H9 (cell line): ENCODE results near the gene SLC39A7. TPM values are rescaled to one million over a fixed set of nuclear protein-coding genes. Genes with fewer than 3 reads are reported as not detected.

ENCODE experiments used
- DNase-seq: peaks from one replicate; pipeline ENCODE4 v3.0.0-alpha.2; 2017
- H2AFZ ChIP-seq: one replicate; pipeline ENCODE4 v1.6.1; 2013; ENCODE audit warnings: mild to moderate bottlenecking, low read length, control low read depth, moderate library complexity
- H2AK5ac ChIP-seq: 2 replicates; pipeline ENCODE4 v1.6.1; 2013; ENCODE audit warnings: low read length, control low read depth, mixed read lengths; ENCODE audit not compliant: insufficient read length
- H2BK120ac ChIP-seq: one replicate; pipeline ENCODE4 v1.6.1; 2013; ENCODE audit warnings: low read depth, mild to moderate bottlenecking, low read length, control low read depth, inconsistent platforms; ENCODE audit not compliant: poor library complexity, severe bottlenecking
- H2BK12ac ChIP-seq: 2 replicates; pipeline ENCODE4 v1.6.1; 2013; ENCODE audit warnings: low read length, control low read depth, mixed read lengths, low read depth; ENCODE audit not compliant: insufficient read length
- H2BK15ac ChIP-seq: 2 replicates; pipeline ENCODE4 v1.6.1; 2013; ENCODE audit warnings: low read depth, low read length, control low read depth
- H2BK20ac ChIP-seq: one replicate; pipeline ENCODE4 v1.6.1; 2013; ENCODE audit warnings: low read depth, mild to moderate bottlenecking, low read length, control low read depth, inconsistent platforms; ENCODE audit not compliant: poor library complexity, severe bottlenecking
- H2BK5ac ChIP-seq: 2 replicates; pipeline ENCODE4 v1.6.1; 2013; ENCODE audit warnings: low read length, control low read depth, mixed read lengths; ENCODE audit not compliant: insufficient read length
- H3K14ac ChIP-seq: 2 replicates; pipeline ENCODE4 v1.6.1; 2013; ENCODE audit warnings: low read length, control low read depth; ENCODE audit not compliant: insufficient read depth
- H3K18ac ChIP-seq: 2 replicates; pipeline ENCODE4 v1.6.1; 2013; ENCODE audit warnings: low read depth, mild to moderate bottlenecking, mixed read lengths, low read length, control low read depth; ENCODE audit not compliant: insufficient read length
- H3K23ac ChIP-seq: 2 replicates; pipeline ENCODE4 v1.6.1; 2013; ENCODE audit warnings: low read length, control low read depth, mixed read lengths, low read depth; ENCODE audit not compliant: insufficient read length
- H3K23me2 ChIP-seq: 2 replicates; pipeline ENCODE4 v1.6.1; 2013; ENCODE audit warnings: low read depth, mild to moderate bottlenecking, mixed read lengths, low read length, control low read depth; ENCODE audit not compliant: insufficient read length, poor library complexity, severe bottlenecking
- H3K27ac ChIP-seq: 2 replicates; pipeline ENCODE4 v1.5.1; 2013; ENCODE audit warnings: low read length, control low read depth, mixed read lengths, low read depth; ENCODE audit not compliant: insufficient read length
- H3K27me3 ChIP-seq: 2 replicates; pipeline ENCODE4 v1.6.1; 2013; ENCODE audit warnings: low read length, control low read depth, inconsistent platforms; ENCODE audit not compliant: insufficient read depth
- H3K4ac ChIP-seq: 2 replicates; pipeline ENCODE4 v1.6.1; 2013; ENCODE audit warnings: low read depth, mild to moderate bottlenecking, control low read depth, inconsistent platforms, low read length, moderate library complexity
- H3K4me1 ChIP-seq: 2 replicates; pipeline ENCODE4 v1.6.1; 2013; ENCODE audit warnings: low read length, control low read depth, inconsistent platforms; ENCODE audit not compliant: insufficient read depth
- H3K4me2 ChIP-seq: 2 replicates; pipeline ENCODE4 v1.6.1; 2013; ENCODE audit warnings: low read length, control low read depth, mixed read lengths; ENCODE audit not compliant: insufficient read length, insufficient read depth
- H3K56ac ChIP-seq: 2 replicates; pipeline ENCODE4 v1.6.1; 2013; ENCODE audit warnings: low read depth, mild to moderate bottlenecking, mixed read lengths, low read length, control low read depth; ENCODE audit not compliant: insufficient read length
- H3K79me1 ChIP-seq: 2 replicates; pipeline ENCODE4 v1.6.1; 2013; ENCODE audit warnings: low read depth, mild to moderate bottlenecking, moderate library complexity, low read length, control low read depth, inconsistent platforms; ENCODE audit not compliant: insufficient read depth, poor library complexity, severe bottlenecking
- H3K79me2 ChIP-seq: 2 replicates; pipeline ENCODE4 v1.6.1; 2013; ENCODE audit warnings: low read length, control low read depth, inconsistent platforms; ENCODE audit not compliant: insufficient read depth
- H3K9ac ChIP-seq: 2 replicates; pipeline ENCODE4 v1.6.1; 2013; ENCODE audit warnings: low read length, control low read depth, mixed read lengths; ENCODE audit not compliant: insufficient read length; ENCODE audit errors: extremely low read depth
- H3K9me3 ChIP-seq: one replicate; pipeline ENCODE4 v1.6.1; 2013; ENCODE audit warnings: low read depth, low read length, inconsistent platforms; ENCODE audit not compliant: control insufficient read depth
- H3T11ph ChIP-seq: one replicate; pipeline ENCODE4 v1.6.1; 2013; ENCODE audit warnings: mild to moderate bottlenecking, low read length, control low read depth, inconsistent platforms
- H4K20me1 ChIP-seq: one replicate; pipeline ENCODE4 v1.6.1; 2013; ENCODE audit not compliant: control insufficient read depth, insufficient read length, insufficient read depth
- H4K5ac ChIP-seq: 2 replicates; pipeline ENCODE4 v1.6.1; 2013; ENCODE audit warnings: low read depth, mild to moderate bottlenecking, mixed read lengths, low read length, control low read depth; ENCODE audit not compliant: insufficient read length
- H4K8ac ChIP-seq: replicated peaks from 2 replicates; pipeline ENCODE4 v1.6.1; 2013; ENCODE audit warnings: low read length, control low read depth, mixed read lengths, low read depth; ENCODE audit not compliant: insufficient read length
- H4K91ac ChIP-seq: 2 replicates; pipeline ENCODE4 v1.6.1; 2013; ENCODE audit warnings: low read depth, mild to moderate bottlenecking, moderate library complexity, mixed read lengths, low read length, control low read depth; ENCODE audit not compliant: insufficient read length
- H3K27ac Mint-ChIP-seq, 3 experiments: 2 replicates in 2 of 3; 3 replicates in 1 of 3; pipeline ENCODE4 v1.8.0; 2020 to 2021; ENCODE audit warnings: mixed read lengths in 3 of 3, mild to moderate bottlenecking in 1 of 3, moderate library complexity in 1 of 3
- H3K27me3 Mint-ChIP-seq: 2 replicates; pipeline ENCODE4 v1.8.0; 2021; ENCODE audit warnings: low read depth, mild to moderate bottlenecking, moderate library complexity, mixed read lengths
- H3K36me3 Mint-ChIP-seq, 3 experiments: 2 replicates in 2 of 3; 3 replicates in 1 of 3; pipeline ENCODE4 v1.8.0; 2020 to 2021; ENCODE audit warnings: low read depth in 3 of 3, mixed read lengths in 3 of 3; ENCODE audit not compliant: insufficient read depth in 1 of 3
- H3K4me1 Mint-ChIP-seq, 2 experiments: 2 replicates each; pipeline ENCODE4 v1.8.0; 2020; ENCODE audit warnings: mixed read lengths in 2 of 2
- H3K4me3 Mint-ChIP-seq, 2 experiments: 2 replicates in 1 of 2; 3 replicates in 1 of 2; pipeline ENCODE4 v1.8.0; 2020 to 2021; ENCODE audit warnings: mild to moderate bottlenecking in 2 of 2, mixed read lengths in 2 of 2, moderate library complexity in 1 of 2
- H3K9me3 Mint-ChIP-seq, 2 experiments: 2 replicates in 1 of 2; 3 replicates in 1 of 2; pipeline ENCODE4 v1.8.0; 2020; ENCODE audit warnings: mild to moderate bottlenecking in 2 of 2, mixed read lengths in 2 of 2, moderate library complexity in 1 of 2
- CTCF ChIP-seq: fragments of 200-600 bp; sonication (generic); conservative IDR thresholded peaks from 3 replicates; pipeline ENCODE4 v1.8.0; 2021; ENCODE audit warnings: antibody characterized with exemption, mild to moderate bottlenecking
- WGBS: extraction: QIAGEN DNeasy Blood & Tissue Kit; methylation state at CpG from one replicate; pipeline ENCODE4 v1.1.7; 2013; ENCODE audit warnings: missing lambda C conversion rate, low lambda C conversion rate, mixed read lengths; ENCODE audit not compliant: insufficient read length; ENCODE audit errors: extremely low coverage; 5-methylcytosine and 5-hydroxymethylcytosine counted together
- total RNA-seq: library from RNA; stranded (reverse); gene quantifications from 2 replicates; pipeline ENCODE4 v1.2.1, GENCODE V29; 2021

SLC39A7 gene
- total RNA-seq, 1 experiment from 2014 or later = 107 TPM

- no peak within 1 kb of the TSS for H2BK20ac ChIP-seq
- H3K14ac ChIP-seq = no peak within 1 kb of the TSS
- H3K9me3 ChIP-seq = no peaks in the 10 kb centered on the region
- Mint-ChIP-seq H3K27ac (peak within 1 kb of the TSS; percentile 39 to 95 (median 85); a peak in 4 of 7 replicates), H3K9me3 (no peaks in the 10 kb centered on the region; a peak in 1 of 5 replicates), H3K4me3 (peak within 1 kb of the TSS; percentile 69 to 95), H3K36me3 (peaks cover 29 to 39% (median 31%) of the 10 kb centered on the region in 3 experiments), H3K4me1 (peaks cover 43 to 51% of the 10 kb centered on the region in 2 experiments), H3K27me3 (peaks cover 35% of the 10 kb centered on the region)
- H2AK5ac ChIP-seq = no peak within 1 kb of the TSS
- H4K8ac ChIP-seq = no peak within 1 kb of the TSS
- no peak within 1 kb of the TSS for H3K23ac ChIP-seq
- no peak within 1 kb of the TSS for H4K5ac ChIP-seq
- H2AFZ ChIP-seq = no peak within 1 kb of the TSS
- peaks cover 11% of the 10 kb centered on the region; the same call in 1 of the 2 replicates for H3K4me1 ChIP-seq
- H4K91ac ChIP-seq = no peak within 1 kb of the TSS
- no peak within 1 kb of the TSS for H2BK15ac ChIP-seq
- no peak within 1 kb of the TSS for H2BK120ac ChIP-seq
- no peak within 1 kb of the TSS for H3T11ph ChIP-seq
- H3K56ac ChIP-seq = no peak within 1 kb of the TSS
- no peak within 1 kb of the TSS for H3K9ac ChIP-seq
- H3K18ac ChIP-seq = no peak within 1 kb of the TSS
- WGBS = no CpG with 5 or more reads among the region's 48 CpGs
- H2BK12ac ChIP-seq = no peak within 1 kb of the TSS
- TF ChIP-seq CTCF = no peak
- H3K79me2 ChIP-seq = peaks cover 4% of the 10 kb centered on the region; the same call in 1 of the 2 replicates
- no peaks in the 10 kb centered on the region for H3K79me1 ChIP-seq
- H3K27ac ChIP-seq = no peak within 1 kb of the TSS
- peak; percentile 95 for DNase-seq
- peaks cover 23% of the 10 kb centered on the region; the same call in 1 of the 2 replicates for H3K27me3 ChIP-seq
- no peaks in the 10 kb centered on the region for H4K20me1 ChIP-seq
- no peak within 1 kb of the TSS for H3K4ac ChIP-seq
- H3K23me2 ChIP-seq = peaks cover 24% of the 10 kb centered on the region
- no peak within 1 kb of the TSS for H2BK5ac ChIP-seq
- H3K4me2 ChIP-seq = peak within 1 kb of the TSS; percentile 77
Observed at GRCh38 chr6:33204415-33205190, 3.9 kb downstream of the SLC39A7 start, which contains the start of gene HSD17B8. TSS of gene HSD17B8 (plus strand) at chr6:33204655. CDS start at chr6:33204669, 14 bp downstream.
